Measurements from ENCODE around the gene SAMD4A.

DNA sequence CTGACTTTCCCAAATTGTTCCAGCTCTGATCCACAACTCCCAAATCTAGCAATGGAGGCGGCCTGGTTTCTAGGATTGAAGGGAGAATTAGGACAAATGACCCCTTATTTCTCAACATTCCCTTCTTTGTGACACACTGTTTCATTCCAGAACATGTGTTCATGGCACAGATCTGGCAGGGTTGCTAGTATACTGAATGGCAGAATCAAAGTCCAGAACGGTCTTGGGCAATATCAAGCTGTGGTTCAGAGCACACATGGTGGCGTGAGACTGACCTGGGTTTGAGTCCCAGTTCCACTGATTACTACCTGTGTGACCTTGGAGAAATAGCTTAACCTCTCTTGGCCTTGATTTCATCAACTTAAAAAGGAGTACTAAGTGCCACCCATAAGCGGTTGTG lies 152.5 kb downstream of the SAMD4A start:
- TF ChIP-seq CTCF (IDR thresholded peaks at IDR 0.05), result no peak
- TF ChIP-seq POLR2A (IDR thresholded peaks at IDR 0.05), result no peak
